ENCODE data around the gene C15orf39. TPM values are rescaled to one million over a fixed set of nuclear protein-coding genes. Genes with fewer than 3 reads are reported as not detected.

C15orf39 gene
- total and polyA plus RNA-seq, 2 of the 13 experiments (the other 11 are each of a cell fraction or from before 2014, with no cell fraction given) = 6.2 to 13.5 TPM

GRCh38 chr15:75200765-75201615 is 692 bp upstream of the C15orf39 start (continued):
- TF ChIP-seq HMGXB4 (CRISPR knock-in tag; IDR thresholded peaks at IDR 0.05; ENCODE audit: borderline replicate concordance in 1 of 2, low read depth in 1 of 2) = peak in 1 of 2 experiments; percentile 44; a peak in 1 of 4 replicates
- TF ChIP-seq ZNF570 (CRISPR knock-in tag; IDR thresholded peaks at IDR 0.05; ENCODE audit: borderline replicate concordance) = no peak
- TF ChIP-seq HOMEZ (CRISPR knock-in tag; IDR thresholded peaks at IDR 0.05; ENCODE audit: low read depth) = no peak
- TF ChIP-seq ZNF331 (CRISPR knock-in tag; IDR thresholded peaks at IDR 0.05) = peak; percentile 7
- no peak for TF ChIP-seq WIZ (CRISPR knock-in tag; IDR thresholded peaks at IDR 0.05)
- TF ChIP-seq KLF16 (CRISPR knock-in tag; IDR thresholded peaks at IDR 0.05) = no peak
- TF ChIP-seq ZNF512B (CRISPR knock-in tag; IDR thresholded peaks at IDR 0.05; ENCODE audit: borderline replicate concordance) = 0 out of 2 replicates have a peak, but pooled peaks have one; percentile 81
- no peak for TF ChIP-seq ZNF232 (CRISPR knock-in tag; IDR thresholded peaks at IDR 0.05; ENCODE audit: borderline replicate concordance)
- peak; percentile 62; the same call in 1 of the 2 replicates for TF ChIP-seq ZNF589 (CRISPR knock-in tag; conservative IDR thresholded peaks at IDR 0.05)
- TF ChIP-seq, protein P1, sequence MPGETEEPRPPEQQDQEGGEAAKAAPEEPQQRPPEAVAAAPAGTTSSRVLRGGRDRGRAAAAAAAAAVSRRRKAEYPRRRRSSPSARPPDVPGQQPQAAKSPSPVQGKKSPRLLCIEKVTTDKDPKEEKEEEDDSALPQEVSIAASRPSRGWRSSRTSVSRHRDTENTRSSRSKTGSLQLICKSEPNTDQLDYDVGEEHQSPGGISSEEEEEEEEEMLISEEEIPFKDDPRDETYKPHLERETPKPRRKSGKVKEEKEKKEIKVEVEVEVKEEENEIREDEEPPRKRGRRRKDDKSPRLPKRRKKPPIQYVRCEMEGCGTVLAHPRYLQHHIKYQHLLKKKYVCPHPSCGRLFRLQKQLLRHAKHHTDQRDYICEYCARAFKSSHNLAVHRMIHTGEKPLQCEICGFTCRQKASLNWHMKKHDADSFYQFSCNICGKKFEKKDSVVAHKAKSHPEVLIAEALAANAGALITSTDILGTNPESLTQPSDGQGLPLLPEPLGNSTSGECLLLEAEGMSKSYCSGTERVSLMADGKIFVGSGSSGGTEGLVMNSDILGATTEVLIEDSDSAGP (CRISPR knock-in tag; IDR thresholded peaks at IDR 0.05; ENCODE audit: borderline replicate concordance) = peak; percentile 38; the same call in 1 of the 2 replicates
- TF ChIP-seq RAD21 (CRISPR knock-in tag; IDR thresholded peaks at IDR 0.05) = 0 out of 2 replicates have a peak, but pooled peaks have one; percentile 6
- TF ChIP-seq JARID2 (CRISPR knock-in tag; IDR thresholded peaks at IDR 0.05; ENCODE audit: insufficient replicate concordance) = no peak
- peak; percentile 11; the same call in 1 of the 2 replicates for TF ChIP-seq NR2F2 (IDR thresholded peaks at IDR 0.05; ENCODE audit: borderline replicate concordance, low read depth)
- TF ChIP-seq MTA3 (CRISPR knock-in tag; IDR thresholded peaks at IDR 0.05) = no peak
- TF ChIP-seq CSRNP1 (CRISPR knock-in tag; IDR thresholded peaks at IDR 0.05) = 0 out of 2 replicates have a peak, but pooled peaks have one; percentile 27
- TF ChIP-seq STAT5B (CRISPR knock-in tag; IDR thresholded peaks at IDR 0.05) = no peak
- 0 out of 2 replicates have a peak, but pooled peaks have one; percentile 8 for TF ChIP-seq ZNF607 (CRISPR knock-in tag; IDR thresholded peaks at IDR 0.05; ENCODE audit: borderline replicate concordance)
- 0 out of 2 replicates have a peak, but pooled peaks have one; percentile 59 for TF ChIP-seq TOPORS (CRISPR knock-in tag; IDR thresholded peaks at IDR 0.05)

Measured in HepG2 (cell line).